Stimulated activated naive CD8-positive, alpha-beta T cell treated with anti-CD3 and anti-CD28 coated beads, Interleukin-15, Interleukin-2, amounts not matched to agents 100 ng/mL and 50 ng/mL, for 24 hours (primary cell): ENCODE data around the gene CNTNAP2.
"Not testable (repeated sequence)": the region's sequence is repeated elsewhere in the genome, so short reads cannot be mapped to it uniquely, and the experiment has no call there.

Experiments used
- H3K27ac Mint-ChIP-seq: one replicate; pipeline ENCODE4 v1.8.0; 2021; ENCODE audit warnings: mild to moderate bottlenecking, mixed read lengths
- H3K27me3 Mint-ChIP-seq: one replicate; pipeline ENCODE4 v1.8.0; 2021; ENCODE audit warnings: mixed read lengths
- H3K36me3 Mint-ChIP-seq: one replicate; pipeline ENCODE4 v1.8.0; 2021; ENCODE audit warnings: low read depth, mixed read lengths
- H3K4me1 Mint-ChIP-seq: one replicate; pipeline ENCODE4 v1.8.0; 2021; ENCODE audit warnings: low read depth, mixed read lengths
- H3K4me3 Mint-ChIP-seq: one replicate; pipeline ENCODE4 v1.8.0; 2021; ENCODE audit warnings: mild to moderate bottlenecking, mixed read lengths
- H3K9me3 Mint-ChIP-seq: one replicate; pipeline ENCODE4 v1.8.0; 2021; ENCODE audit warnings: mixed read lengths

The CNTNAP2 gene

GRCh38 chr7:148465441-148465840, 2348.8 kb downstream of the CNTNAP2 start:
- not testable (repeated sequence) for H3K4me3 Mint-ChIP-seq, H3K36me3 Mint-ChIP-seq, H3K27ac Mint-ChIP-seq, H3K27me3 Mint-ChIP-seq, H3K4me1 Mint-ChIP-seq
- peaks cover 12% of the 10 kb centered on the region for H3K9me3 Mint-ChIP-seq

GRCh38 chr7:148466120-148466519, 2349.5 kb downstream of the CNTNAP2 start:
- Mint-ChIP-seq H3K36me3 (no peaks in the 10 kb centered on the region), H3K9me3 (peaks cover 12% of the 10 kb centered on the region), H3K4me1 (no peaks in the 10 kb centered on the region), H3K27ac (no peak overlapping the region), H3K27me3 (no peaks in the 10 kb centered on the region), H3K4me3 (no peak overlapping the region)

DNA sequence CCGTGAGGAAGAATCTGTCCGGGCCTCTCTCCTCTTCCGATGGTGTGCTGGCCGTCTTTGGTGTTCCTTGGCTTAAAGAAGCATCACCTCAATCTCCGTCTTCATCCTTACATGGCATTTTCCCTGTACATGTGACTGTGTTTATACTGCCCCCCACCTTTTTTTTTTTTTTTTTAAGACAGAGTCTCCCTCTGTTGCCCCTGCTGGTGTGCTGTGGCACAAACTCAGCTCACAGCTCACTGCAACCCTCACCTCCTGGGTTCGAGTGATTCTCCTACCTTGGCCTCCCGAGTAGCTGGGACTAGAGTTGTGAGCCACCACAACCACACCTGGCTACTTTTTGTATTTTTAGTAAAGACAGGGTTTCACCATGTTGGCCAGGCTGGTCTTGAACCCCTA, 2352.1 kb downstream of the CNTNAP2 start:
- no peak overlapping the region for H3K27ac Mint-ChIP-seq
- no peak overlapping the region for H3K4me3 Mint-ChIP-seq
- no peaks in the 10 kb centered on the region for H3K36me3 Mint-ChIP-seq
- H3K4me1 Mint-ChIP-seq, result no peaks in the 10 kb centered on the region
- H3K27me3 Mint-ChIP-seq, result peaks cover 6% of the 10 kb centered on the region
- no peaks in the 10 kb centered on the region for H3K9me3 Mint-ChIP-seq
